Omental fat pad (tissue), 4 donors: ENCODE results near the gene OSTN. TPM values are rescaled to one million over a fixed set of nuclear protein-coding genes. Genes with fewer than 3 reads are reported as not detected.

Experiments used
- ATAC-seq: fragments of 150-250 bp; one replicate; pipeline ENCODE4 v1.9.1; 2016; ENCODE audit warnings: mild to moderate bottlenecking, moderate library complexity; ENCODE audit not compliant: low FRiP score
- DNase-seq: peaks from one replicate; pipeline ENCODE4 v3.0.0-alpha.2; 2019; ENCODE audit warnings: low spot score
- CTCF ChIP-seq, 3 donors: fragments of 450-650 bp; IDR thresholded peaks; one replicate each; pipeline ENCODE4 v1.5.1; 2016 to 2017; ENCODE audit warnings: antibody characterized with exemption in 3 of 3, mild to moderate bottlenecking in 3 of 3, moderate library complexity in 2 of 3
- total RNA-seq, 4 donors: library from RNA; depleted of rRNA; stranded (reverse); fragments of >200 nt; gene quantifications; one replicate each; pipeline ENCODE4 v1.1.0, GENCODE V29; 2016

Gene OSTN
- not detected for total RNA-seq

GRCh38 chr3:191198932-191199331 is at the start of gene OSTN:
Gene OSTN (plus strand): TSS chr3:191199241. CDS start chr3:191212533, 13,292 bp downstream.
- no peak for DNase-seq
- ATAC-seq = no peak
- no peak for TF ChIP-seq CTCF (IDR thresholded peaks at IDR 0.05)

GRCh38 chr3:191151653-191152052 is 47.4 kb upstream of the OSTN start:
- no peak for ATAC-seq
- no peak for DNase-seq
- no peak for TF ChIP-seq CTCF (IDR thresholded peaks at IDR 0.05)

- ATAC-seq = no peak
- TF ChIP-seq CTCF (IDR thresholded peaks at IDR 0.05) = no peak
- no peak for DNase-seq
Observed at GRCh38 chr3:191154827-191155226, 44.2 kb upstream of the OSTN start.

GRCh38 chr3:191158247-191158646 is 40.8 kb upstream of the OSTN start:
- no peak for DNase-seq
- ATAC-seq = no peak
- TF ChIP-seq CTCF (IDR thresholded peaks at IDR 0.05) = no peak

- no peak for TF ChIP-seq CTCF (IDR thresholded peaks at IDR 0.05)
- DNase-seq (no peak), ATAC-seq (no peak)
Observed at GRCh38 chr3:191158815-191159214, 40.2 kb upstream of the OSTN start.

GRCh38 chr3:191165802-191166201 is 33.2 kb upstream of the OSTN start:
- ATAC-seq (no peak), DNase-seq (no peak)
- no peak for TF ChIP-seq CTCF (IDR thresholded peaks at IDR 0.05)

GRCh38 chr3:191166368-191166767 is 32.7 kb upstream of the OSTN start:
- TF ChIP-seq CTCF (IDR thresholded peaks at IDR 0.05) = no peak
- DNase-seq (no peak), ATAC-seq (no peak)
